Measurements from ENCODE around the gene BRD9.

DNA sequence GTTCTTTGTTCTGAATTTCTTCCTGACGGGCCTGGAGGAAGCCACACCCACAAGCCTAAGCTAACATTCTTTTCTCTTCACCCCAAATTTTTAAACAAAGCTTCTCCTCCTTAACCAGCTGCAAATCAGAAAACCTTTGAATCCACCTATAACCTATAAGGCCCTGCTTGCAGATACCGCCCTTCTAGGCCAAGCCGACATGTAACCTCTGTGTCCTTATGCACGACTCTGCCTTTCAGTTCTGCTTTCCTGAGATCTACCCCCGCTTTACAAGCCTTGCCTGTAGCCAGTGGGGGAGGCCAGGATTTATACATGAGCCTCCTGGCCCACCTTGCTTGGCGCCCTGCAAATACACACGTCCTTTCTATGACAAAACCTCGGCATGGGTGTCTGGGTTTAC, 19.3 kb downstream of the BRD9 start:
- TF ChIP-seq, protein P1, sequence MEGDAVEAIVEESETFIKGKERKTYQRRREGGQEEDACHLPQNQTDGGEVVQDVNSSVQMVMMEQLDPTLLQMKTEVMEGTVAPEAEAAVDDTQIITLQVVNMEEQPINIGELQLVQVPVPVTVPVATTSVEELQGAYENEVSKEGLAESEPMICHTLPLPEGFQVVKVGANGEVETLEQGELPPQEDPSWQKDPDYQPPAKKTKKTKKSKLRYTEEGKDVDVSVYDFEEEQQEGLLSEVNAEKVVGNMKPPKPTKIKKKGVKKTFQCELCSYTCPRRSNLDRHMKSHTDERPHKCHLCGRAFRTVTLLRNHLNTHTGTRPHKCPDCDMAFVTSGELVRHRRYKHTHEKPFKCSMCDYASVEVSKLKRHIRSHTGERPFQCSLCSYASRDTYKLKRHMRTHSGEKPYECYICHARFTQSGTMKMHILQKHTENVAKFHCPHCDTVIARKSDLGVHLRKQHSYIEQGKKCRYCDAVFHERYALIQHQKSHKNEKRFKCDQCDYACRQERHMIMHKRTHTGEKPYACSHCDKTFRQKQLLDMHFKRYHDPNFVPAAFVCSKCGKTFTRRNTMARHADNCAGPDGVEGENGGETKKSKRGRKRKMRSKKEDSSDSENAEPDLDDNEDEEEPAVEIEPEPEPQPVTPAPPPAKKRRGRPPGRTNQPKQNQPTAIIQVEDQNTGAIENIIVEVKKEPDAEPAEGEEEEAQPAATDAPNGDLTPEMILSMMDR (IDR thresholded peaks at IDR 0.05; ENCODE audit: low read depth, low read length, poor library complexity, severe bottlenecking): no peak
- TF ChIP-seq EZH2phosphoT487 (IDR thresholded peaks at IDR 0.05; ENCODE audit: borderline replicate concordance, low read length): no peak
